ENCODE measurements around the gene PTPN2. TPM values are rescaled to one million over a fixed set of nuclear protein-coding genes. Genes with fewer than 3 reads are reported as not detected.

Gene PTPN2
- total RNA-seq, 4 donors from 2014 or later, result 22.9 to 57.6 (median 37.5) TPM

GRCh38 chr18:12863687-12864216 lies 20.3 kb downstream of the PTPN2 start:
- TF ChIP-seq POLR2A (IDR thresholded peaks at IDR 0.05), result no peak
- TF ChIP-seq CTCF (IDR thresholded peaks at IDR 0.05), result no peak
- no peaks in the 10 kb centered on the region for H3K27me3 ChIP-seq
- no peak overlapping the region for H3K27ac ChIP-seq
- H3K4me1 ChIP-seq, result no peaks in the 10 kb centered on the region
- H3K9me3 ChIP-seq, result no peaks in the 10 kb centered on the region
- intact Hi-C loops (cut with DNase I; ENCODE audit: low total_unique reads), result no loop called here
- DNase-seq, result no peak
- H3K4me3 ChIP-seq, result no peak overlapping the region
- H3K36me3 ChIP-seq, result no peaks in the 10 kb centered on the region

GRCh38 chr18:12862874-12863482 lies 21.1 kb downstream of the PTPN2 start:
- H3K4me3 ChIP-seq, result no peak overlapping the region
- intact Hi-C loops (cut with DNase I; ENCODE audit: low total_unique reads), result no loop called here
- H3K27me3 ChIP-seq, result no peaks in the 10 kb centered on the region
- H3K4me1 ChIP-seq, result no peaks in the 10 kb centered on the region
- no peaks in the 10 kb centered on the region for H3K9me3 ChIP-seq
- no peak for TF ChIP-seq CTCF (IDR thresholded peaks at IDR 0.05)
- no peak for TF ChIP-seq POLR2A (IDR thresholded peaks at IDR 0.05)
- DNase-seq, result no peak
- H3K36me3 ChIP-seq, result no peaks in the 10 kb centered on the region
- H3K27ac ChIP-seq, result no peak overlapping the region

GRCh38 chr18:12862467-12862866 lies 21.6 kb downstream of the PTPN2 start:
- TF ChIP-seq POLR2A (IDR thresholded peaks at IDR 0.05), result no peak
- TF ChIP-seq CTCF (IDR thresholded peaks at IDR 0.05), result no peak
- Histone ChIP-seq H3K27ac (no peak overlapping the region), H3K4me3 (no peak overlapping the region), H3K27me3 (no peaks in the 10 kb centered on the region), H3K36me3 (no peaks in the 10 kb centered on the region), H3K4me1 (no peaks in the 10 kb centered on the region), H3K9me3 (no peaks in the 10 kb centered on the region)
- no peak for DNase-seq
- intact Hi-C loops (cut with DNase I; ENCODE audit: low total_unique reads), result no loop called here

GRCh38 chr18:12861637-12862036 lies 22.4 kb downstream of the PTPN2 start:
- Histone ChIP-seq H3K9me3 (no peaks in the 10 kb centered on the region), H3K4me3 (no peak overlapping the region), H3K27ac (no peak overlapping the region), H3K36me3 (no peaks in the 10 kb centered on the region), H3K27me3 (no peaks in the 10 kb centered on the region), H3K4me1 (no peaks in the 10 kb centered on the region)
- DNase-seq, result no peak
- TF ChIP-seq CTCF (IDR thresholded peaks at IDR 0.05) (no peak), POLR2A (IDR thresholded peaks at IDR 0.05) (no peak)
- intact Hi-C loops (cut with DNase I; ENCODE audit: low total_unique reads), result no loop called here

- H3K4me3 ChIP-seq, result no peak overlapping the region
- no peaks in the 10 kb centered on the region for H3K27me3 ChIP-seq
- H3K4me1 ChIP-seq, result no peaks in the 10 kb centered on the region
- no peaks in the 10 kb centered on the region for H3K36me3 ChIP-seq
- intact Hi-C loops (cut with DNase I; ENCODE audit: low total_unique reads), result no loop called here
- H3K27ac ChIP-seq, result no peak overlapping the region
- TF ChIP-seq CTCF (IDR thresholded peaks at IDR 0.05), result no peak
- TF ChIP-seq POLR2A (IDR thresholded peaks at IDR 0.05), result no peak
- DNase-seq, result no peak
- no peaks in the 10 kb centered on the region for H3K9me3 ChIP-seq
These were observed 23.5 kb downstream of the PTPN2 start for GRCh38 chr18:12860530-12860929.

Measured in uterus (tissue), 4 donors.